ENCODE results near the gene LRR1.
A peak's percentile ranks its signal among the peaks of the same experiment; 100 is the strongest.
"Not testable (repeated sequence)": the region's sequence is repeated elsewhere in the genome, so short reads cannot be mapped to it uniquely, and the experiment has no call there.

LRR1 gene

GRCh38 chr14:49585803-49586672, 12.7 kb upstream of the LRR1 start, which contains the start of gene RPS29:
TSS of gene RPS29 (minus strand) at chr14:49586380. CDS start at chr14:49586346, 34 bp downstream.
- peak; percentile 74 to 99 (median 92) for DNase-seq

GRCh38 chr14:49586673-49587460, 11.9 kb upstream of the LRR1 start:
- DNase-seq, result peak in 6 of 51 donors; percentile 22 to 78 (median 43)

GRCh38 chr14:49589387-49589786, 9.4 kb upstream of the LRR1 start:
- DNase-seq, result no peak

GRCh38 chr14:49593016-49593415, 5.7 kb upstream of the LRR1 start:
- DNase-seq, result no peak

- peak in 5 of 51 donors; percentile 0 to 15 (median 8) for DNase-seq
Observed at GRCh38 chr14:49594347-49595091, 4.2 kb upstream of the LRR1 start.

GRCh38 chr14:49598189-49598484, 603 bp upstream of the LRR1 start:
- peak in 4 of 51 donors; percentile 17 to 55 (median 30) for DNase-seq

- no peak for DNase-seq
Observed at GRCh38 chr14:49607583-49607982, 8.8 kb downstream of the LRR1 start.

- no peak for DNase-seq
Observed at GRCh38 chr14:49612251-49612650, 13.5 kb downstream of the LRR1 start.

- no peak for DNase-seq
Observed at GRCh38 chr14:49612671-49613070, 13.9 kb downstream of the LRR1 start.

GRCh38 chr14:49614196-49614595, 15.5 kb downstream of the LRR1 start:
- DNase-seq, result no peak

- no peak for DNase-seq
Observed at GRCh38 chr14:49615776-49616175, 17.0 kb downstream of the LRR1 start.

- DNase-seq, result no peak
Observed at GRCh38 chr14:49617852-49618519, 19.2 kb downstream of the LRR1 start.

- DNase-seq, result not testable (repeated sequence)
Observed at GRCh38 chr14:49619273-49619672, 20.5 kb downstream of the LRR1 start.

- DNase-seq, result no peak
Observed at GRCh38 chr14:49619730-49620129, 21.0 kb downstream of the LRR1 start.

GRCh38 chr14:49620182-49621113, 21.7 kb downstream of the LRR1 start, which contains the start of the genes MGAT2 and RPL36AL:
TSS of gene MGAT2 (plus strand) at chr14:49620799. CDS start at chr14:49621269, 470 bp downstream.
TSS of gene RPL36AL (minus strand) at chr14:49620626. CDS start at chr14:49619104, 1,522 bp downstream.
- DNase-seq, result peak; percentile 77 to 99 (median 96)

- peak in 35 of 51 donors; percentile 19 to 70 (median 51) for DNase-seq
Observed at GRCh38 chr14:49621114-49621881, 22.6 kb downstream of the LRR1 start.

GRCh38 chr14:49622022-49622607, 23.4 kb downstream of the LRR1 start:
- DNase-seq, result no peak

- no peak for DNase-seq
Observed at GRCh38 chr14:49623387-49623786, 24.6 kb downstream of the LRR1 start.
